ENCODE measurements around the gene WFIKKN2.

- TF ChIP-seq CTCF (conservative IDR thresholded peaks at IDR 0.05 in 1 of 2, IDR thresholded peaks at IDR 0.05 in 1 of 2; ENCODE audit: low read depth in 1 of 2, low read length in 2 of 2) (no peak), EZH2 (IDR thresholded peaks at IDR 0.05; ENCODE audit: low read length, missing control alignments) (no peak)
Measured at GRCh38 chr17:50842506-50843149, 7.2 kb downstream of the WFIKKN2 start.
